DMS153 treated with DMSO at 0.1 percent for 48 hours (cell line): ENCODE measurements around the gene DIP2C.
"Not testable (repeated sequence)": the region's sequence is repeated elsewhere in the genome, so short reads cannot be mapped to it uniquely, and the experiment has no call there.

Experiments used
- DNase-seq: peaks from one replicate; lab custom pipeline; 2025; ENCODE audit not compliant: unreplicated experiment; lab: John Stamatoyannopoulos, UW

DIP2C gene

DNA sequence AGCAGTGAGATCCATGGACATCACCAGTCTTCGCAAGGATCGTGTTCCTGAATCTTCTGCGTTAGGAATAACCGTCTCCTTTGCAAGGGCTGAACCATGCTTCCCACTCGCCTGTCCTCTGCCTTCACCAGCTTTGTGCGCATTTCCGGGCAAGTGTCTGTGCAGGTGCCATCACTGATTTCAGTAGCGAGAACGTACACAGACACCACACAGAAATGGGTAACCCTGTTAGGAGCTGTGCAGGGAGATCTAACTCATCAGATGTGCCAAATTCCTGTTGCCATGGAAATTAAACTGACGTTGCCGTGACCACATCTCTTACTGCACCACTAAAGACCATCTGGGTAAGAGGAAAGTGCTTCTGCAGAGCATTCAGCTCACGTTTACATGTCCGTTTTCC, 146.3 kb downstream of the DIP2C start:
- no peak for DNase-seq

- no peak for DNase-seq
Measured at GRCh38 chr10:541750-542371, 147.6 kb downstream of the DIP2C start.

DNA sequence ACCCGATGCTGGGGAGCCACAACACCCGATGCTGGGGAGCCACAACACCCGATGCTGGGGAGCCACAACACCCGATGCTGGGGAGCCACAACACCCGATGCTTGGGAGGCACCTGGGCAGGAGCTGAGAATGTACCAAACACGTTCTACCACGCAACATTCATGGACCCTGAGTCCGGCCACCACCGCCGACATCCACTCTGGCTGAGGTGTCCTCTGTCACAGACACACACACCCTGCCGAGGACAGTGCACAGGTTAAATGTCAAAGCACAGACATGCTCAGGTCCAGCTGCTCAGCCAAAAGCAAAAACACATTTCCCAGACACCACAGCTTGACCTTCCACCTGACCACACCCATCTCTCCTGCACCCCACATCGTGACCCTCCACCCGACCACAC, 148.4 kb downstream of the DIP2C start:
- DNase-seq, result no peak

- DNase-seq, result no peak
Measured at GRCh38 chr10:538895-539294, 150.6 kb downstream of the DIP2C start.

DNA sequence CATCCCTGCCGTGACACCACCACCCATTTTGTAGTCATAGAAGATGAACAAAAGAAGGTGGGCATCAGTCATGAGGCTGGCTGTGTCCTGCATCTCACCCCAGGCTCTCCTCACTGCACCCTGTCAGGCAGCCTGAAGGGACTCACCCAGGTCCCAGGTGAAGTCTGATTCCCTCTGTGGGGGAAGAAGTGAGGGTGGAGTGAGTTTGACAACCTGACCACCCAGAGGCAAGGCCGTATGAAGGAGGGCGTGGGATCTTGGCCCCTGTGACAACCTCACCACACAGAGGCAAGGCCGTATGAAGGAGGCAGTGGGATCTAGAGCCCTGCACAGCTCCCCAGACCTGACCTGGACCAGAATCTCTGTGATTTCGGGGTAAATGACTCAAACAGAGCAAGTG, 152.5 kb downstream of the DIP2C start:
- DNase-seq, result no peak

DNA sequence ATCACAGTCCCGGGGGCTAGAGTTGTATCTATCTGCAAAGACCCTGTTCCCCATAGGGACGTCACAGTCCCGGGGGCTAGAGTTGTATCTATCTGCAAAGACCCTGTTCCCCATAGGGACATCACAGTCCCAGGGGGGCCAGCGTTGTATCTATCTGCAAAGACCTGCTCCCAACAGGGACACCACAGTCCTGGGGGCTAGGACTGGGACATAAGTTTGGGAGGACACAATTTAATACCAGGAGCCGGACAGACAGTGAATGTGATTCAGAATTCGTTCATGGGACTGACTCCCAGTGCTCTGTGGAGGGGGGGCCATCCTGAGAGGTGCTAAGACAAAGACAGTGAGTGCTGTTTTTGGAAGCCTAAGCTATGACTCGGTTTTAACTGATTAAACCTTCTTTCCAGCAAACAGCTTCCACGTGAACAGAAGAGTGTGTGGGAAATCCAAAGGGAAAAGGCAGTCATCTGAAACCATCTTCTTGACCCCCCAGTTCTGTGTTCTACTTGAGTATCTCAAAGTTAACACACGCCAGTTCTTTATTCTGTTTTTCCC, 153.0 kb downstream of the DIP2C start:
- DNase-seq, result no peak

DNA sequence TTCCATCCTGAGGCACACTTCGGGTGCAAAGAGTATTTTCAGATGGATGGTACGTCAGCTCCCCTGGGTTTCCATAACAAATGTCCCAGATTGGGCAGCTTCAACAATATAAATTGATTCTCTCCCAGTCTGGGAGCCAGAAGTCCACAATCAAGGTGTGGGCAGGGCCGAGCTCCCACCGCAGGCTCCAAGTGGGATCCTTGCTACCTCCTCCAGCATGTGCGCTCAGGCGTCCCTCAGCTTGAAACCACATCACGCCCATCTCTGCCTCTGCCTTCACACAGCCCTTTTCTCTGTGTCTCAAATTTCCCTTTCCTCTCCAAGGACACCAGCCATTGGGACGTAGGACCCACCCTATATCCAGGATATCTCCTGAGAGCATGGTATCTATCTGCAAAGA, 153.5 kb downstream of the DIP2C start:
- DNase-seq, result no peak

- DNase-seq, result no peak
Measured at GRCh38 chr10:535051-535450, 154.4 kb downstream of the DIP2C start.

GRCh38 chr10:534047-534566, 155.4 kb downstream of the DIP2C start:
- DNase-seq, result no peak

- DNase-seq, result no peak
Measured at GRCh38 chr10:533611-534010, 155.9 kb downstream of the DIP2C start.

DNA sequence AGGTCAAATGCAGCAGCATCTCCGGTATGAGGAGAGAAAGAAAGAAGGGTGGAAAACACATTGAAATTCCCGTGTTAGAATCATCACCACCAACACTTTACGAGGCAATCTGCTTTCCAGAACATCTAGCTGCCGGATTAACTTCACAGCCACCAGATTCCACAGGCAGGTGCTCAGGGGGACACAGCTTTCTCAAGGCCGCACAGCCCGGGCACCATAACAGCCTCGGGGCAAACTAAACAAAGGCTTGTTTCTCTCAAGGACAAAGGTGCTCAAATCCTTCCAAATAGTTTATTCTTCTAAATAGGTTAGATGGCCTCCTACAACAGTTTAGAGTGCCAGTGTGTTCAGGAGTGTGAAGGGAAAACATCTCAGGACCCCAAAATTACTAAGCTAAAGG, 156.3 kb downstream of the DIP2C start:
- no peak for DNase-seq

GRCh38 chr10:532331-532730, 157.1 kb downstream of the DIP2C start:
- not testable (repeated sequence) for DNase-seq

GRCh38 chr10:531541-531940, 157.9 kb downstream of the DIP2C start:
- no peak for DNase-seq

- no peak for DNase-seq
Measured at GRCh38 chr10:530717-531116, 158.8 kb downstream of the DIP2C start.

GRCh38 chr10:529468-530230, 159.8 kb downstream of the DIP2C start:
- DNase-seq, result no peak

DNA sequence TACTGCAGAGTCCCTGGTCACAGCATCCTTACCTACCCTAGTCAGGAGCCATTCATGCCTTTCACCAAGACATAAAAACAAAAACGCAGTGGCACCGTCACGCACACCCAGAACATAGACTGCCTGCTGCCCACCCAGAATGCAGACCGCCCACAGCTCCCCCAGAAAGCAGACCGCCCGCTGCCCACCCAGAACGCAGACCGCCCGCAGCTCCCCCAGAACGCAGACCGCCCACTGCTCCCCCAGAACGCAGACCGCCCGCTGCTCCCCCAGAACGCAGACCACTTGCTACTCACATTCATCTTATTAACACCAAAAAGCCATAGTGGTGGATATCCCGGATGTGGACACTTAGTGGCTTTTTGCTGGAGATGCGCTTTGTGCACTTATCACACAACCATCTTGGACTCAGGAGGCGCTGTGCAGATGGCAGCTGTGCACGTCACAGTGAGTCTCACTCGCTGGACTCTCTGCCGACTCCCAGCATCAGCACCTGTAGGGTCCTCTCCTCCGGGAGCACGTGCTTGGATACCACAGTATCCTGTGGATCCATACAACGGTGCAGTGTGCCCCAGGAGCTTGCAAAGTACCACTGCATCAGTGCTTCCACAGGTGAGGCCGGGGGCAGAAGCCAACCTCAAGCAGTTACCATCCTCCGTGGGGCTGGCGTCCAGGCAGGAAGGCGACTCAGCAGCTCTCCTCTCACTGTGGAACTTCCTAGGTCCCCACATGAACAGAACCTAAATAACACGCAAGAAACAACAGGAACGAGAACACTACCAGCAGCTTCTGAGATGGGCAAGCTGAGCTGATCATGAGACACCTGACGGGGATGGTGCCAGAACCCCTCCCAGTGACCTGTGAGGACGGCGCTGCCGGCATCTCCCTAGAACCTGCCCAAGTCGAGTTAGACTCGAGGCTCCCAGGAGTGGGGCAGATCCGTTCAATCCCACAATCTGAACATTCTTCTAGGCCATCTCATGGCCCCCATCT, 161.0 kb downstream of the DIP2C start:
- no peak for DNase-seq

DNA sequence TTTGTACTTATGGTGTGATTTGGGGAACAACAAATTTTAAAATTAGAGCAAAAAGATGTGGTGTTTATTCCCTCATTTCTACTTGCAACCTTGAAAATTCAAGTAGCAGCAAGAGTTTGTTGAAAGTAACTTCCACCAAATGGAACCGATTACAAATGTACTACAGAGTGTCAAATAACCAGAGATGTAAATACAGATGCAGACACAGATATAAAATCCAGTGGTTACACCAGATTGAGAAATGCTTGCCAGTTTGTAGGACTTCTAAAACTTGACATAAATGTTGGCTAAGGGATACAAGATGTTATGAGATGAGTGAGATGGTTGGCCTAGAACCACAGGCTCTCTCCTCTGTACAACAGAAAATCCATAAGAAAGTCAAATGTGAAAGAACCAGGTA, 162.1 kb downstream of the DIP2C start:
- DNase-seq, result no peak

DNA sequence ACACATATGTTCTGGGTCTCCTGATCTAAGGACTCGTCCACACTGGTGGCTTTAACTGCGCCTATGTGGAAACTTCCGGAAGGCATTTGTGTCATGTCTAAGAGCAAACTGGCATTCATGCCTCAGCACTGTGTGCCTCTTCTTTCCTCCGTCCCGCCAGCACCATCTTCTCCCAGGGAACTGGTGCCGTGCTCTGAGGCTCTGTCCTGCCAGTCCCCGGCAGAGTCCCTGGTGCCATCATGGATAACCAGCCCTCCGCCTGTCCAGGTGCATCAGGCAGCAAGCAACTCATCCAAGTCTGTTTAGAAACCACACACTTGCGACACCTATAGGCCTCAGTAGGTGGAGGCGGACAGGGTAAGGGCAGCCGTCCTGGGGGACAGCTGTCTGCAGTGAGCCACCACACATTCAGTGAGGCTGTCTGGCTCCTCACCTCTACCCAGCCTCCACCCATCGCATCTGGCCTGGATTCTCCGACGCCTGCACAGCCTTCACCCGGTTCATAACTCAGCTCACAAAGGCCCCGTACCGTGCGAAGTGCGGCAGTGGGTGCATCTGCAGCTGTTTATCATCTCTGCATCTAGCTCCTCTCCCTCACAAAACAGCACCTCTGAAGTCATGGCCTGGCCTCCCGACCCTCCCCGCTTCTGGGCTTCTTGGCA, 162.7 kb downstream of the DIP2C start:
- DNase-seq, result no peak

DNA sequence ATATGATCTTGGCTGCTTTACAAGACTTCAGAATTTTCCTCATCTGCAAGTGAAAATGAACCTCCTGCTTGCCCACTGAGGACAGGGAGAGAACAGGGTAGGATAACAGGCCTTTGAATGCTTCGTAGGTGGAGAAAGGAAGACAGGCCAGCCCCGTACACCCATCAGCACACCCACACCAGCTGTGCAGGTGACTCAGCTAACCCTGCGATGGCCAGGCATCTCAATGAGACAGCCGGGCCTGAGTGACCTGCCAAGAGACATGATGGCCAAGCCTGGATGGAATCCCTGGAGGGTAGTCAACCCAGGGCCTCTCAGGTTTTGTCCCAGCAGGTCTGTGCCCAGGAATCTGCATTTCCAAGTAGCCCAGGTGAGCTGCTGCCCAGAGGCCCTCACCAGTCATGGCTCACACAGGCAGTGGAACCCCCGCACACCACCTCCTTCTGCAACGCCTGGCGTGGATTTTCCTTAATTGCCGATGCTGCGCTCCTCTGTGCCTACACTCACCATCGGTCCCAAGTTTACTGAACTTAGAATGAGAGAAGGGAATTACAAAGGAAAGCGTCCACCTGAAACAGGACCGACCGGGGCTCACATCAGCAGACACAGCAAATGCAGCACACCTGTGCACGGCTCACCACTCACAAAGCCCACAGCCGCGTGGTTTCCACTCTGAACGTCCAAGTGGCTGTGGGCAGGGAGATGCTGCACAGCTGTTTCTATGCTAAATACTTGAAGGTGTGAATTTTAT, 163.7 kb downstream of the DIP2C start:
- no peak for DNase-seq

GRCh38 chr10:523925-524324, 165.5 kb downstream of the DIP2C start:
- DNase-seq, result no peak
